ENCODE data around the gene LCMT2. TPM values are rescaled to one million over a fixed set of nuclear protein-coding genes. Genes with fewer than 3 reads are reported as not detected.
A peak's percentile ranks its signal among the peaks of the same experiment; 100 is the strongest.
"Not testable (repeated sequence)": the region's sequence is repeated elsewhere in the genome, so short reads cannot be mapped to it uniquely, and the experiment has no call there.

LCMT2 gene
- polyA plus RNA-seq, 1 experiment: 8.7 TPM

GRCh38 chr15:43292375-43293078, 37.8 kb downstream of the LCMT2 start:
- ChIA-PET POLR2A (no interaction called here), CTCF (interaction anchor here (0.9 to 1.2 kb wide), 2 partner anchors 11 to 67 kb away, joined by 3 to 6 read pairs; no protein-coding TSS in a partner anchor)
- Histone ChIP-seq H3K4me3 (ENCODE audit: low read depth, low read length) (no peak overlapping the region), H3K36me3 (ENCODE audit: control insufficient read depth, insufficient read depth, low read length) (no peaks in the 10 kb centered on the region), H3K27me3 (ENCODE audit: control insufficient read depth, insufficient read depth, low read length) (peaks cover 20% of the 10 kb centered on the region)
- DNase-seq (ENCODE audit: low read depth): peak; percentile 31
- TF ChIP-seq CTCF (IDR thresholded peaks at IDR 0.05; ENCODE audit: insufficient read depth, low read depth, low read length): no peak

- H3K27me3 ChIP-seq (ENCODE audit: control insufficient read depth, insufficient read depth, low read length): peaks cover 14% of the 10 kb centered on the region
- H3K36me3 ChIP-seq (ENCODE audit: control insufficient read depth, insufficient read depth, low read length); H3K4me3 ChIP-seq (ENCODE audit: low read depth, low read length); POLR2A ChIA-PET; DNase-seq (ENCODE audit: low read depth): not testable (repeated sequence)
- CTCF ChIA-PET: interaction anchor here (9.9 kb wide), 1 partner anchor 64 kb away, joined by 127 read pairs; no protein-coding TSS in a partner anchor
Measured at GRCh38 chr15:43289656-43290055, 40.7 kb downstream of the LCMT2 start.

GRCh38 chr15:43287254-43287653, 43.1 kb downstream of the LCMT2 start:
- no peak for TF ChIP-seq CTCF (IDR thresholded peaks at IDR 0.05; ENCODE audit: insufficient read depth, low read depth, low read length)
- CTCF ChIA-PET: interaction anchor here (2.3 to 9.9 kb wide), 10 partner anchors 8 to 102 kb away, joined by 8 to 127 read pairs (median 26); partner anchors contain the start of genes CCNDBP1, TGM5 and TGM7

GRCh38 chr15:43286074-43286473, 44.3 kb downstream of the LCMT2 start:
- Histone ChIP-seq H3K27me3 (ENCODE audit: control insufficient read depth, insufficient read depth, low read length) (peaks cover 6% of the 10 kb centered on the region), H3K36me3 (ENCODE audit: control insufficient read depth, insufficient read depth, low read length) (no peaks in the 10 kb centered on the region), H3K4me3 (ENCODE audit: low read depth, low read length) (no peak overlapping the region)
- no peak for DNase-seq (ENCODE audit: low read depth)
- POLR2A ChIA-PET: no interaction called here
- no peak for TF ChIP-seq CTCF (IDR thresholded peaks at IDR 0.05; ENCODE audit: insufficient read depth, low read depth, low read length)
- CTCF ChIA-PET: interaction anchor here (0.6 to 9.9 kb wide), 33 partner anchors 9 to 1092 kb away, joined by 3 to 127 read pairs (median 6); partner anchors contain the start of genes CCNDBP1, TGM5 and TGM7

More at GRCh38 chr15:43287254-43287653, 43.1 kb downstream of the LCMT2 start:
- H3K27me3 ChIP-seq (ENCODE audit: control insufficient read depth, insufficient read depth, low read length): peaks cover 7% of the 10 kb centered on the region
- no peaks in the 10 kb centered on the region for H3K36me3 ChIP-seq (ENCODE audit: control insufficient read depth, insufficient read depth, low read length)
- POLR2A ChIA-PET: no interaction called here
- no peak overlapping the region for H3K4me3 ChIP-seq (ENCODE audit: low read depth, low read length)
- DNase-seq (ENCODE audit: low read depth): no peak

GRCh38 chr15:43285609-43286037, 44.8 kb downstream of the LCMT2 start:
- ChIA-PET POLR2A (no interaction called here), CTCF (interaction anchor here (0.6 to 9.9 kb wide), 37 partner anchors 9 to 1091 kb away, joined by 3 to 127 read pairs (median 5); partner anchors contain the start of genes CCNDBP1, TGM5 and TGM7)
- DNase-seq (ENCODE audit: low read depth): peak; percentile 19
- H3K4me3 ChIP-seq (ENCODE audit: low read depth, low read length): no peak overlapping the region
- H3K36me3 ChIP-seq (ENCODE audit: control insufficient read depth, insufficient read depth, low read length): no peaks in the 10 kb centered on the region
- peak; percentile 75 for TF ChIP-seq CTCF (IDR thresholded peaks at IDR 0.05; ENCODE audit: insufficient read depth, low read depth, low read length)
- H3K27me3 ChIP-seq (ENCODE audit: control insufficient read depth, insufficient read depth, low read length): peaks cover 8% of the 10 kb centered on the region

Data from BJ (cell line).